ENCODE measurements around the gene SERTAD2. TPM values are rescaled to one million over a fixed set of nuclear protein-coding genes. Genes with fewer than 3 reads are reported as not detected.

Gene SERTAD2, protein sequence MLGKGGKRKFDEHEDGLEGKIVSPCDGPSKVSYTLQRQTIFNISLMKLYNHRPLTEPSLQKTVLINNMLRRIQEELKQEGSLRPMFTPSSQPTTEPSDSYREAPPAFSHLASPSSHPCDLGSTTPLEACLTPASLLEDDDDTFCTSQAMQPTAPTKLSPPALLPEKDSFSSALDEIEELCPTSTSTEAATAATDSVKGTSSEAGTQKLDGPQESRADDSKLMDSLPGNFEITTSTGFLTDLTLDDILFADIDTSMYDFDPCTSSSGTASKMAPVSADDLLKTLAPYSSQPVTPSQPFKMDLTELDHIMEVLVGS
- total RNA-seq (2014; rRNA removed; shearing (Covaris generic)) (6.2 and 6.6 TPM in 2 replicates), polyA plus RNA-seq (2016; fragmentation: Nextera tagmentation; extraction: Ambion mirVana) (6.4 and 6.7 TPM in 2 replicates)
- long read RNA-seq = 0 reads

GRCh38 chr2:64653109-64654062, at the start of gene SERTAD2:
Gene SERTAD2 (minus strand): TSS chr2:64653913. CDS start chr2:64636871, 17,042 bp downstream.
- Histone ChIP-seq H3K27ac (ENCODE audit: low read depth) (peak within 1 kb of the TSS; percentile 95), H3K36me3 (ENCODE audit: insufficient read depth) (no peaks in the 10 kb centered on the region), H3K4me2 (peak within 1 kb of the TSS; percentile 94), H3F3A (replicated peaks; ENCODE audit: low read depth) (no peaks in the 10 kb centered on the region; the same call in 1 of the 2 replicates), H4K20me1 (replicated peaks; ENCODE audit: insufficient read depth) (peaks cover 33% of the 10 kb centered on the region), H3K4me3 (peak within 1 kb of the TSS; percentile 95), H3K79me2 (replicated peaks; ENCODE audit: insufficient read depth) (peaks cover 44% of the 10 kb centered on the region), H3K9me2 (ENCODE audit: insufficient read depth) (no peaks in the 10 kb centered on the region), H3K4me1 (ENCODE audit: insufficient read depth) (peaks cover 40% of the 10 kb centered on the region), H2AFZ (peak within 1 kb of the TSS; percentile 92), H3K27me3 (ENCODE audit: insufficient read depth) (peaks cover 49% of the 10 kb centered on the region)
- peaks cover 23% of the 10 kb centered on the region for H3K27me3 Mint-ChIP-seq (ENCODE audit: insufficient read depth, low read depth, poor library complexity)
- DNase-seq (ENCODE audit: low spot score) (peak; percentile 81), ATAC-seq (peak; percentile 76)
- H3K27ac Mint-ChIP-seq = peak within 1 kb of the TSS; percentile 79
- H3K9me3 Mint-ChIP-seq = no peaks in the 10 kb centered on the region
- H3K4me1 Mint-ChIP-seq = peaks cover 45% of the 10 kb centered on the region
- H3K4me3 Mint-ChIP-seq = peak within 1 kb of the TSS; percentile 84
- TF ChIP-seq JUNB (IDR thresholded peaks at IDR 0.05; ENCODE audit: unreplicated experiment) = no peak
- TF ChIP-seq, protein P1, sequence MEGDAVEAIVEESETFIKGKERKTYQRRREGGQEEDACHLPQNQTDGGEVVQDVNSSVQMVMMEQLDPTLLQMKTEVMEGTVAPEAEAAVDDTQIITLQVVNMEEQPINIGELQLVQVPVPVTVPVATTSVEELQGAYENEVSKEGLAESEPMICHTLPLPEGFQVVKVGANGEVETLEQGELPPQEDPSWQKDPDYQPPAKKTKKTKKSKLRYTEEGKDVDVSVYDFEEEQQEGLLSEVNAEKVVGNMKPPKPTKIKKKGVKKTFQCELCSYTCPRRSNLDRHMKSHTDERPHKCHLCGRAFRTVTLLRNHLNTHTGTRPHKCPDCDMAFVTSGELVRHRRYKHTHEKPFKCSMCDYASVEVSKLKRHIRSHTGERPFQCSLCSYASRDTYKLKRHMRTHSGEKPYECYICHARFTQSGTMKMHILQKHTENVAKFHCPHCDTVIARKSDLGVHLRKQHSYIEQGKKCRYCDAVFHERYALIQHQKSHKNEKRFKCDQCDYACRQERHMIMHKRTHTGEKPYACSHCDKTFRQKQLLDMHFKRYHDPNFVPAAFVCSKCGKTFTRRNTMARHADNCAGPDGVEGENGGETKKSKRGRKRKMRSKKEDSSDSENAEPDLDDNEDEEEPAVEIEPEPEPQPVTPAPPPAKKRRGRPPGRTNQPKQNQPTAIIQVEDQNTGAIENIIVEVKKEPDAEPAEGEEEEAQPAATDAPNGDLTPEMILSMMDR (conservative IDR thresholded peaks at IDR 0.05; ENCODE audit: low read depth in 2 of 2) = 0 out of 4 replicates have a peak, but pooled peaks of 1 of the 2 experiments have one; percentile 14
- peak; percentile 63 for TF ChIP-seq POLR2AphosphoS5 (IDR thresholded peaks at IDR 0.05; ENCODE audit: low read depth)
- no peaks in the 10 kb centered on the region for H3K36me3 Mint-ChIP-seq (ENCODE audit: low read depth)

DNA sequence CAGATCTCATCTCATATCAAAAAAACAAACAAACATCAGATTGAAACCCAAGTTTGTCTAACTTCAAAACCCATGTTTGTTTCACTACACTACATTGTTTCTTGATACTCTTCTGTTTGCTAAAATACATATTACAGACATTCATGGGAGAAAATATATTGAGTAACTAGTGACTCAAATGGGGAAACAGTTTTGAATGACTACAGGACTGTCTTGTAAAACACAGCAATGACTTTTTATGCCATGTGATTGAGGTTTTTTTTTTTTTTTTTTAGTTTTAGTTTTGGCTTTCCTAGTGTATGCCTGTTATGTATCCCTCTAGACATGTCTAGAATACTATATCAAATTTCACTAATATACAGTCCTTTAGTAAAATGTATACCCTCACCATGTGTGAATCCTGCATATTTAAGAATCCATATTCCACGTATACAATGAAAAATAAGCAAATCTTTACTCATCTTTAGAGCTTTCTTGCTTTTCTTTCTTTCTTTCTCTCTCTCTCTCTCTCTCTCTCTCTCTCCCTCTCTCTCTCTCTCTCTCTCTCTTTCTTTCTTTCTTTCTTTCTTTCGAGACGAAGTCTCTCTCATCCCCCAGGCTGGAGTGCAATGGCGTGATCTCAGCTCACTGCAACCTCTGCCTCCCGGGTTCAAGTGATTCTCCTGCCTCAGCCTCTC, 46.6 kb upstream of the SERTAD2 start:
- Histone ChIP-seq H2AFZ (no peak overlapping the region), H3K36me3 (ENCODE audit: insufficient read depth) (no peaks in the 10 kb centered on the region), H4K20me1 (replicated peaks; ENCODE audit: insufficient read depth) (no peaks in the 10 kb centered on the region), H3F3A (replicated peaks; ENCODE audit: low read depth) (no peaks in the 10 kb centered on the region), H3K4me1 (ENCODE audit: insufficient read depth) (no peaks in the 10 kb centered on the region), H3K79me2 (replicated peaks; ENCODE audit: insufficient read depth) (no peaks in the 10 kb centered on the region), H3K27ac (ENCODE audit: low read depth) (no peak overlapping the region), H3K27me3 (ENCODE audit: insufficient read depth) (no peaks in the 10 kb centered on the region), H3K4me3 (no peak overlapping the region), H3K9me2 (ENCODE audit: insufficient read depth) (no peaks in the 10 kb centered on the region; the same call in 1 of the 2 replicates), H3K4me2 (no peak overlapping the region)
- no peak for ATAC-seq
- Mint-ChIP-seq H3K36me3 (ENCODE audit: low read depth) (no peaks in the 10 kb centered on the region), H3K27ac (no peak overlapping the region), H3K4me3 (no peak overlapping the region), H3K9me3 (no peaks in the 10 kb centered on the region), H3K4me1 (peaks cover 12% of the 10 kb centered on the region), H3K27me3 (ENCODE audit: insufficient read depth, low read depth, poor library complexity) (no peaks in the 10 kb centered on the region)
- DNase-seq (ENCODE audit: low spot score) = no peak
- TF ChIP-seq ZNF114 (CRISPR knock-in tag; IDR thresholded peaks at IDR 0.05) (no peak), JUNB (IDR thresholded peaks at IDR 0.05; ENCODE audit: unreplicated experiment) (no peak), NANOG (IDR thresholded peaks at IDR 0.05; ENCODE audit: borderline replicate concordance) (no peak), EZH2phosphoT487 (IDR thresholded peaks at IDR 0.05; ENCODE audit: unreplicated experiment) (no peak), REST (IDR thresholded peaks at IDR 0.05; ENCODE audit: unreplicated experiment) (no peak), POLR2AphosphoS5 (IDR thresholded peaks at IDR 0.05; ENCODE audit: low read depth) (no peak)

All from GM23338 (cell line).